HEK293 (cell line): ENCODE data around the gene IGSF9B.

ENCODE experiments used
- MYNN ChIP-seq: fragments of 450-650 bp; formaldehyde crosslinking; IDR thresholded peaks from 2 replicates; pipeline ENCODE4 v1.5.1; 2016; ENCODE audit warnings: missing biosample characterization, missing genetic modification characterization, borderline replicate concordance
- OSR2 ChIP-seq: fragments of 450-650 bp; formaldehyde crosslinking; IDR thresholded peaks from 2 replicates; pipeline ENCODE4 v1.5.1; 2016; ENCODE audit warnings: missing biosample characterization, missing genetic modification characterization
- REPIN1 ChIP-seq: fragments of 450-650 bp; formaldehyde crosslinking; IDR thresholded peaks from 2 replicates; pipeline ENCODE4 v1.5.1; 2017; ENCODE audit warnings: missing biosample characterization, missing genetic modification characterization, low read depth
- SP3 ChIP-seq: fragments of 450-650 bp; formaldehyde crosslinking; IDR thresholded peaks from 2 replicates; pipeline ENCODE4 v1.5.1; 2016; ENCODE audit warnings: missing biosample characterization, missing genetic modification characterization
- ZNF335 ChIP-seq: fragments of 450-650 bp; formaldehyde crosslinking; conservative IDR thresholded peaks from 2 replicates; pipeline ENCODE4 v1.5.1; 2016; ENCODE audit warnings: missing biosample characterization, missing genetic modification characterization
- ZNF600 ChIP-seq: fragments of 450-650 bp; formaldehyde crosslinking; IDR thresholded peaks from 2 replicates; pipeline ENCODE4 v1.5.1; 2016; ENCODE audit warnings: missing biosample characterization, missing genetic modification characterization
- TF ChIP-seq, protein P1 (sequence below): fragments of 450-650 bp; formaldehyde crosslinking; IDR thresholded peaks from 2 replicates; pipeline ENCODE4 v1.5.1; 2016; ENCODE audit warnings: missing biosample characterization, missing genetic modification characterization
- TF ChIP-seq, protein P2 (sequence below): fragments of 450-650 bp; formaldehyde crosslinking; IDR thresholded peaks from 2 replicates; pipeline ENCODE4 v1.5.1; 2016; ENCODE audit warnings: missing biosample characterization, missing genetic modification characterization, borderline replicate concordance
- TF ChIP-seq, protein P3 (sequence below): fragments of 450-650 bp; formaldehyde crosslinking; IDR thresholded peaks from 2 replicates; pipeline ENCODE4 v1.5.1; 2016; ENCODE audit warnings: missing biosample characterization, missing genetic modification characterization

DNA sequence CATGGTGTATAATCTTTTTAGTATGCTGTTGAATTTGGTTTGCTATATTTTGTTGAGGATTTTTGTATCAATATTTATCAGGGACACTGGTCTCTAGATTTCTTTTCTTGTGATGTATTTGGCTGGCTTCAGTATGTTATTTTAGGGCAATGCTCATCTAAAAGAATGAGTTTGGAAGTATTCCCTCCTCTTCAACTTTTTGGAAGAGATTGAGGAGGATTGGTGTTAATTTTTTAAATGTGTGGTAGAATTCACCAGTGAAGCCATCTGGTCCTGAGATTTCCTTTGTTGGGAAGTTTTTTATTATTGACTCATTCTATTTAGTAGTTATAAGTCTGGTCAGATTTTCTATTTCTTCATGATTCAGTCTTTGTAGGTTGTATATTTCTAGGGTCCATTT is 89.3 kb downstream of the IGSF9B start:
- TF ChIP-seq ZNF335 (tag by site-specific recombination) (no peak), OSR2 (tag by site-specific recombination) (no peak), MYNN (no peak), ZNF600 (tag by site-specific recombination) (no peak), REPIN1 (tag by site-specific recombination) (no peak), SP3 (tag by site-specific recombination) (no peak)
- TF ChIP-seq, protein P1, sequence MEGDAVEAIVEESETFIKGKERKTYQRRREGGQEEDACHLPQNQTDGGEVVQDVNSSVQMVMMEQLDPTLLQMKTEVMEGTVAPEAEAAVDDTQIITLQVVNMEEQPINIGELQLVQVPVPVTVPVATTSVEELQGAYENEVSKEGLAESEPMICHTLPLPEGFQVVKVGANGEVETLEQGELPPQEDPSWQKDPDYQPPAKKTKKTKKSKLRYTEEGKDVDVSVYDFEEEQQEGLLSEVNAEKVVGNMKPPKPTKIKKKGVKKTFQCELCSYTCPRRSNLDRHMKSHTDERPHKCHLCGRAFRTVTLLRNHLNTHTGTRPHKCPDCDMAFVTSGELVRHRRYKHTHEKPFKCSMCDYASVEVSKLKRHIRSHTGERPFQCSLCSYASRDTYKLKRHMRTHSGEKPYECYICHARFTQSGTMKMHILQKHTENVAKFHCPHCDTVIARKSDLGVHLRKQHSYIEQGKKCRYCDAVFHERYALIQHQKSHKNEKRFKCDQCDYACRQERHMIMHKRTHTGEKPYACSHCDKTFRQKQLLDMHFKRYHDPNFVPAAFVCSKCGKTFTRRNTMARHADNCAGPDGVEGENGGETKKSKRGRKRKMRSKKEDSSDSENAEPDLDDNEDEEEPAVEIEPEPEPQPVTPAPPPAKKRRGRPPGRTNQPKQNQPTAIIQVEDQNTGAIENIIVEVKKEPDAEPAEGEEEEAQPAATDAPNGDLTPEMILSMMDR (tag by site-specific recombination), result no peak
- TF ChIP-seq, protein P2, sequence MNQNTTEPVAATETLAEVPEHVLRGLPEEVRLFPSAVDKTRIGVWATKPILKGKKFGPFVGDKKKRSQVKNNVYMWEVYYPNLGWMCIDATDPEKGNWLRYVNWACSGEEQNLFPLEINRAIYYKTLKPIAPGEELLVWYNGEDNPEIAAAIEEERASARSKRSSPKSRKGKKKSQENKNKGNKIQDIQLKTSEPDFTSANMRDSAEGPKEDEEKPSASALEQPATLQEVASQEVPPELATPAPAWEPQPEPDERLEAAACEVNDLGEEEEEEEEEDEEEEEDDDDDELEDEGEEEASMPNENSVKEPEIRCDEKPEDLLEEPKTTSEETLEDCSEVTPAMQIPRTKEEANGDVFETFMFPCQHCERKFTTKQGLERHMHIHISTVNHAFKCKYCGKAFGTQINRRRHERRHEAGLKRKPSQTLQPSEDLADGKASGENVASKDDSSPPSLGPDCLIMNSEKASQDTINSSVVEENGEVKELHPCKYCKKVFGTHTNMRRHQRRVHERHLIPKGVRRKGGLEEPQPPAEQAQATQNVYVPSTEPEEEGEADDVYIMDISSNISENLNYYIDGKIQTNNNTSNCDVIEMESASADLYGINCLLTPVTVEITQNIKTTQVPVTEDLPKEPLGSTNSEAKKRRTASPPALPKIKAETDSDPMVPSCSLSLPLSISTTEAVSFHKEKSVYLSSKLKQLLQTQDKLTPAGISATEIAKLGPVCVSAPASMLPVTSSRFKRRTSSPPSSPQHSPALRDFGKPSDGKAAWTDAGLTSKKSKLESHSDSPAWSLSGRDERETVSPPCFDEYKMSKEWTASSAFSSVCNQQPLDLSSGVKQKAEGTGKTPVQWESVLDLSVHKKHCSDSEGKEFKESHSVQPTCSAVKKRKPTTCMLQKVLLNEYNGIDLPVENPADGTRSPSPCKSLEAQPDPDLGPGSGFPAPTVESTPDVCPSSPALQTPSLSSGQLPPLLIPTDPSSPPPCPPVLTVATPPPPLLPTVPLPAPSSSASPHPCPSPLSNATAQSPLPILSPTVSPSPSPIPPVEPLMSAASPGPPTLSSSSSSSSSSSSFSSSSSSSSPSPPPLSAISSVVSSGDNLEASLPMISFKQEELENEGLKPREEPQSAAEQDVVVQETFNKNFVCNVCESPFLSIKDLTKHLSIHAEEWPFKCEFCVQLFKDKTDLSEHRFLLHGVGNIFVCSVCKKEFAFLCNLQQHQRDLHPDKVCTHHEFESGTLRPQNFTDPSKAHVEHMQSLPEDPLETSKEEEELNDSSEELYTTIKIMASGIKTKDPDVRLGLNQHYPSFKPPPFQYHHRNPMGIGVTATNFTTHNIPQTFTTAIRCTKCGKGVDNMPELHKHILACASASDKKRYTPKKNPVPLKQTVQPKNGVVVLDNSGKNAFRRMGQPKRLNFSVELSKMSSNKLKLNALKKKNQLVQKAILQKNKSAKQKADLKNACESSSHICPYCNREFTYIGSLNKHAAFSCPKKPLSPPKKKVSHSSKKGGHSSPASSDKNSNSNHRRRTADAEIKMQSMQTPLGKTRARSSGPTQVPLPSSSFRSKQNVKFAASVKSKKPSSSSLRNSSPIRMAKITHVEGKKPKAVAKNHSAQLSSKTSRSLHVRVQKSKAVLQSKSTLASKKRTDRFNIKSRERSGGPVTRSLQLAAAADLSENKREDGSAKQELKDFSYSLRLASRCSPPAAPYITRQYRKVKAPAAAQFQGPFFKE, result no peak
- TF ChIP-seq, protein P3, sequence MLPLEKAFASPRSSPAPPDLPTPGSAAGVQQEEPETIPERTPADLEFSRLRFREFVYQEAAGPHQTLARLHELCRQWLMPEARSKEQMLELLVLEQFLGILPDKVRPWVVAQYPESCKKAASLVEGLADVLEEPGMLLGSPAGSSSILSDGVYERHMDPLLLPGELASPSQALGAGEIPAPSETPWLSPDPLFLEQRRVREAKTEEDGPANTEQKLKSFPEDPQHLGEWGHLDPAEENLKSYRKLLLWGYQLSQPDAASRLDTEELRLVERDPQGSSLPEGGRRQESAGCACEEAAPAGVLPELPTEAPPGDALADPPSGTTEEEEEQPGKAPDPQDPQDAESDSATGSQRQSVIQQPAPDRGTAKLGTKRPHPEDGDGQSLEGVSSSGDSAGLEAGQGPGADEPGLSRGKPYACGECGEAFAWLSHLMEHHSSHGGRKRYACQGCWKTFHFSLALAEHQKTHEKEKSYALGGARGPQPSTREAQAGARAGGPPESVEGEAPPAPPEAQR, result no peak
